ENCODE data around the gene MAP2K7.
A peak's percentile ranks its signal among the peaks of the same experiment; 100 is the strongest.

Gene MAP2K7

GRCh38 chr19:7940841-7941240 is 37.2 kb downstream of the MAP2K7 start:
- TF ChIP-seq CTCF (IDR thresholded peaks at IDR 0.05; ENCODE audit: low read length, missing control alignments) = no peak
- no peak overlapping the region for H3K4me3 ChIP-seq (replicated peaks; ENCODE audit: low read depth, low read length)
- no peak for DNase-seq (ENCODE audit: low read depth)

- DNase-seq (ENCODE audit: low read depth) = no peak
- no peak for TF ChIP-seq CTCF (IDR thresholded peaks at IDR 0.05; ENCODE audit: low read length, missing control alignments)
- H3K4me3 ChIP-seq (replicated peaks; ENCODE audit: low read depth, low read length) = peak overlapping the region; percentile 96
These were observed 38.4 kb downstream of the MAP2K7 start for GRCh38 chr19:7941895-7942596.

- H3K4me3 ChIP-seq (replicated peaks; ENCODE audit: low read depth, low read length) = peak overlapping the region; percentile 96
- DNase-seq (ENCODE audit: low read depth) = peak; percentile 11
- TF ChIP-seq CTCF (IDR thresholded peaks at IDR 0.05; ENCODE audit: low read length, missing control alignments) = no peak
These were observed 39.3 kb downstream of the MAP2K7 start for GRCh38 chr19:7942981-7943443.

- H3K4me3 ChIP-seq (replicated peaks; ENCODE audit: low read depth, low read length) = peak within 1 kb of the TSS; percentile 96
- TF ChIP-seq CTCF (IDR thresholded peaks at IDR 0.05; ENCODE audit: low read length, missing control alignments) = no peak
- peak; percentile 100 for DNase-seq (ENCODE audit: low read depth)
These were observed 39.9 kb downstream of the MAP2K7 start, which contains the start of gene TIMM44 for GRCh38 chr19:7943444-7944176. TSS of gene TIMM44 (minus strand) at chr19:7943666. CDS start at chr19:7943651, 15 bp downstream.

GRCh38 chr19:7944177-7944761 is 40.6 kb downstream of the MAP2K7 start:
- peak overlapping the region; percentile 96 for H3K4me3 ChIP-seq (replicated peaks; ENCODE audit: low read depth, low read length)
- peak; percentile 96 for DNase-seq (ENCODE audit: low read depth)
- TF ChIP-seq CTCF (IDR thresholded peaks at IDR 0.05; ENCODE audit: low read length, missing control alignments) = peak; percentile 80

GRCh38 chr19:7947939-7948338 is 44.3 kb downstream of the MAP2K7 start:
- DNase-seq (ENCODE audit: low read depth) = peak; percentile 32
- H3K4me3 ChIP-seq (replicated peaks; ENCODE audit: low read depth, low read length) = no peak overlapping the region
- no peak for TF ChIP-seq CTCF (IDR thresholded peaks at IDR 0.05; ENCODE audit: low read length, missing control alignments)

Measured in fibroblast of pulmonary artery (primary cell).